ENCODE results near the gene GRIK3. TPM values are rescaled to one million over a fixed set of nuclear protein-coding genes. Genes with fewer than 3 reads are reported as not detected.

Gene GRIK3
- total and polyA plus RNA-seq, 2 of the 8 experiments (the other 6 are each of a cell fraction or from before 2014, with no cell fraction given), result 2.1 to 3.4 TPM

DNA sequence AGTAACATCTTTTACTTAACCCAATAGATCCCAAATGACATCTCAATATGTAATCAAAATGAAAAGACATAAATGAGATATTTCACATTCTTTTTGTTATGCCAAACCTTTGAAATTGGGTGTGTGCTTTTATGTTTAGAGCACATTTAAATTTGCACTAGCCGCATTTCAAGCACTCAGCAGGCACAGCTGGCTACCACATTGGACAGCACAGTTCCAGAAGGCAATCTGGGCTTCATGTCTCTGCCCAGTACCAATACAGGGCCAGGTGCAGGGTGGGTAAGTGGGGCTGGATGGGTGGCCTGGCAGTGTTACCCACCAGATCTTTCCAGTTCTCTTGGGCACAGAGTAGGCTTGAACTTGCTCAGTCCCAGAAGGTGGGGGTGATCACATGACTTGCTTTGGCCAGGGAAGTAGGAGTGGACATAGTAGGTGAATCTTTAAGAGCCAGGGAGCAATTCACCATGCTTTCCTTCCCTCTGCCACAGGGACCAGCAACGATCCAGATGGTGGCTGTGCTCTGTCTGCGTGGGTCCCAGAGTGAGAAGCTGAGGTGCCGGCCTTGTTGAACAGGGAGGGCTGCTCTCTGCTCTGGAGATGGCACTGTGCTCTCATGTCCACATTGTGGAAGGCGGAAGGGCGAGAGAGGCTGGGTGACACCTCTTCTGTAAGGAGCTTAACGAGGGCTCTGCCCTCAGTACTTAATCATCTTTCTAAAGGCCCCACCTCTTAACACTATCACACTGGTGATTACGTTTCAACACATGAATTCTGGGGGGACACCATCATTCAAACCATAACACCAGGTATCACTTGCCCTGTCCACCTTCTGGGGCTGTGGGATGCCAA is 261.4 kb downstream of the GRIK3 start (continued):
- no peak for TF ChIP-seq EZH2 (IDR thresholded peaks at IDR 0.05; ENCODE audit: low read depth, low read length, severe bottlenecking)
